LNCaP clone FGC (cell line): ENCODE measurements around the gene FAM89A.

Source experiments
- DNase-seq: peaks from one replicate; pipeline ENCODE4 v3.0.0-alpha.2; 2011; ENCODE audit warnings: low read depth
- H3K4me3 ChIP-seq: 2 replicates; pipeline ENCODE4 v1.5.1; 2011; ENCODE audit warnings: mild to moderate bottlenecking, low read depth, low read length, control low read depth
- TF ChIP-seq, protein P1 (sequence below): IDR thresholded peaks from 2 replicates; pipeline ENCODE4 v1.5.1; 2012; ENCODE audit warnings: mild to moderate bottlenecking; ENCODE audit not compliant: control insufficient read depth, insufficient read depth; ENCODE audit errors: extremely low read depth

FAM89A gene

GRCh38 chr1:231020816-231021215, 19.2 kb downstream of the FAM89A start:
- TF ChIP-seq, protein P1, sequence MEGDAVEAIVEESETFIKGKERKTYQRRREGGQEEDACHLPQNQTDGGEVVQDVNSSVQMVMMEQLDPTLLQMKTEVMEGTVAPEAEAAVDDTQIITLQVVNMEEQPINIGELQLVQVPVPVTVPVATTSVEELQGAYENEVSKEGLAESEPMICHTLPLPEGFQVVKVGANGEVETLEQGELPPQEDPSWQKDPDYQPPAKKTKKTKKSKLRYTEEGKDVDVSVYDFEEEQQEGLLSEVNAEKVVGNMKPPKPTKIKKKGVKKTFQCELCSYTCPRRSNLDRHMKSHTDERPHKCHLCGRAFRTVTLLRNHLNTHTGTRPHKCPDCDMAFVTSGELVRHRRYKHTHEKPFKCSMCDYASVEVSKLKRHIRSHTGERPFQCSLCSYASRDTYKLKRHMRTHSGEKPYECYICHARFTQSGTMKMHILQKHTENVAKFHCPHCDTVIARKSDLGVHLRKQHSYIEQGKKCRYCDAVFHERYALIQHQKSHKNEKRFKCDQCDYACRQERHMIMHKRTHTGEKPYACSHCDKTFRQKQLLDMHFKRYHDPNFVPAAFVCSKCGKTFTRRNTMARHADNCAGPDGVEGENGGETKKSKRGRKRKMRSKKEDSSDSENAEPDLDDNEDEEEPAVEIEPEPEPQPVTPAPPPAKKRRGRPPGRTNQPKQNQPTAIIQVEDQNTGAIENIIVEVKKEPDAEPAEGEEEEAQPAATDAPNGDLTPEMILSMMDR = no peak
- no peak for DNase-seq
- no peak overlapping the region for H3K4me3 ChIP-seq

DNA sequence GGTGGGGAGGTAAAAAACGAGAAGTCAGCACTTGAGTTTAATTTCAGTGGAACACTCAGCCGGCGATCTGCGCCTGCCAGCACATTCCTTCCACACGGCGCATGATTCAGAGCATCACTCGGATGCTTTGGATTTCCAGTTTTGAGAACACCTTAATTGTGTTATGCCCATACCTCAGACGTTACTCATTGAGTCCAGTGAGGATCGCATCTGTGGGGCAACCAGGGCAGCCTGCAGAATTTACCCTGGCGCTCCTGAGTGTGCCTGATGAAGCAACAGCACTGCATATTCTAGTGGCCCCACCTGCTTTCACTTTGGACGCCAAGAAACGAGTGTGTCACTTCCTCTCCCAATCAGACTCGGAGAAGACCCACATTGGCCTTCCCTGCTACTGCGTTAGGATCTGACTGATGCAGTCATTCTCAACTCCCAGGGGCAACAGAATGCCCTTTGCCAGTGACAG, 19.9 kb downstream of the FAM89A start:
- TF ChIP-seq, protein P1 = no peak
- no peak for DNase-seq

DNA sequence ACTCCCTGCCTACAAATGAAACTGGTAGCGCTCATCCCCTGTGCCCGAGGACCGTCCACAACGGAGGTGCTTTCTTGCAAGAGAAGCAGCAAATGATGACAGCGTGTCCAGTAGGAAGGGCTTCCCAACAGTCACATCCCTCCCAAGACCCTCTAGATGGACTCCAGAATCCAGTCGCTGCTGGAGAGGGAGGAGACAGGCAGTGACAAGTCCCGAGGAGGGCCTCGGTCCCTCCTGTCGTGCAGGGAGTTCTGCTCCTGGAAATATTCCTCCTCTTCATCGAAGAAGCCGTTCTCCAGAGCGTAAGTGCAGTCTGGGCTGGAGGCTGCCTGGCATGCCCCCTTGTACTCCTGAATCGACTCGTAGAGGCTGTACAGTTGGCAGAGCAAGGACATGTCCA, 20.3 kb downstream of the FAM89A start:
- TF ChIP-seq, protein P1 = no peak
- no peak for DNase-seq

More for the DNA sequence above, 19.9 kb downstream of the FAM89A start:
- H3K4me3 ChIP-seq = no peak overlapping the region

DNA sequence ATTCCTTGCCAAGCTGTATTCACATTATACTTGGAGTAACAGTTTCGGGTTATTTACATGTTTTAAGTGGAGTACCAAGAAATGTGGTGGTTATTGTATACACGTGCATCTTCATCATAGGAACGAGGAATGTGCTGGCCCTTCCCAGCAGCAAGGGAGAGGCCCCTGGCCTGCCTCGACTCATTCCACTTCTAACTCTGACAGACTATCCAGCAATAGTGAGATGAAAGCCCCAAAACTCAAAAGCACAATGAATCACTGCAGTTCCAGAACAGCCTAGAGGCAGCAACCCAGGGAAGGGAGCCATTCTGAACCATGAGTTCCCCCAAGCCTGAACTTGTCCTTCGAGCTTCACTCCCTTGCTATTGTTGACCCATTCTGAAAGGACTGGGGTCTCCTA, 23.1 kb downstream of the FAM89A start:
- DNase-seq = no peak
- TF ChIP-seq, protein P1 = no peak
- H3K4me3 ChIP-seq = no peak overlapping the region

More for the DNA sequence above, 20.3 kb downstream of the FAM89A start:
- no peak overlapping the region for H3K4me3 ChIP-seq

GRCh38 chr1:231016234-231016633, 23.8 kb downstream of the FAM89A start:
- TF ChIP-seq, protein P1 = no peak
- DNase-seq = no peak
- no peak overlapping the region for H3K4me3 ChIP-seq

GRCh38 chr1:231013391-231014015, 26.6 kb downstream of the FAM89A start:
- no peak for DNase-seq
- TF ChIP-seq, protein P1 = no peak
- H3K4me3 ChIP-seq = no peak overlapping the region

DNA sequence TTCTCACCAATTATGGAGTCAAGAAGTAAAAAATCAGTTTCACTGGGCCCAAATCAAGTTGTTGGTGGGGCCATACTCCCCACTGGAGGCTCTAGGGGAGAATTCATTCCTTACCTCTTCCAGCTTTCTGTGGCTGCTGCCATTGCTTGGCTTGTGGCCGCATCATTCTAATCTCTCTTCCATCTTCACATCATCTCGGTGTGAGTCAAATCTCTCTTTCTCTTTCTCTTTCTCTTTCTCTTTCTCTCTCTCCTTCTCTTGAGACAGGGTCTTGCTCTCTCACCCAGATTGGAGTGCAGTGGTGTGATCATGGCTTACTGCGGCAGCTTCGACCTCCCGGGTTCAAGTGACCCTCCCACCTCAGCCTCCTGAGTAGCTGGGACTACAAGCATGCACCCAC, 28.1 kb downstream of the FAM89A start:
- H3K4me3 ChIP-seq = no peak overlapping the region
- TF ChIP-seq, protein P1 = no peak
- DNase-seq = no peak
